Measurements from ENCODE around the gene NOPCHAP1. TPM values are rescaled to one million over a fixed set of nuclear protein-coding genes. Genes with fewer than 3 reads are reported as not detected.

The NOPCHAP1 gene
- total RNA-seq, 3 donors from 2014 or later (not counting 1 experiment from before 2014, with no cell fraction given): 8.0 to 9.5 (median 8.6) TPM

- peak; percentile 79 to 88 for DNase-seq
- peaks cover 12 to 19% of the 10 kb centered on the region in 2 donors for H3K4me1 Mint-ChIP-seq
- Histone ChIP-seq H3K9me3 (ENCODE audit: control insufficient read depth, insufficient read depth, low read length) (no peaks in the 10 kb centered on the region), H3K36me3 (ENCODE audit: control insufficient read depth, insufficient read depth, low read length) (no peaks in the 10 kb centered on the region), H3K27me3 (ENCODE audit: control insufficient read depth, insufficient read depth, low read length) (peaks cover 7% of the 10 kb centered on the region), H3K4me3 (ENCODE audit: low read length) (peak within 1 kb of the TSS; percentile 70), H3K4me1 (ENCODE audit: control insufficient read depth, insufficient read depth, low read length) (peaks cover 13% of the 10 kb centered on the region), H3K27ac (ENCODE audit: low read length) (peak within 1 kb of the TSS; percentile 55)
- H3K36me3 Mint-ChIP-seq: no peaks in the 10 kb centered on the region
- WGBS (ENCODE audit: insufficient coverage): under 1% methylated on average over 83 of the region's 83 CpGs
- peaks cover 18 to 26% of the 10 kb centered on the region in 2 donors for H3K27me3 Mint-ChIP-seq (ENCODE audit: low read depth in 2 of 2)
- peak within 1 kb of the TSS; percentile 79 to 93 for H3K27ac Mint-ChIP-seq
- peak within 1 kb of the TSS; percentile 92 for H3K4me3 Mint-ChIP-seq
- no peaks in the 10 kb centered on the region for H3K9me3 Mint-ChIP-seq
- intact Hi-C loops (cut with micrococcal nuclease): loop anchor here (2.0 to 5.0 kb wide), 2 partner anchors 29 to 286 kb away; partner anchors contain the start of gene NOPCHAP1
- TF ChIP-seq, protein P1, sequence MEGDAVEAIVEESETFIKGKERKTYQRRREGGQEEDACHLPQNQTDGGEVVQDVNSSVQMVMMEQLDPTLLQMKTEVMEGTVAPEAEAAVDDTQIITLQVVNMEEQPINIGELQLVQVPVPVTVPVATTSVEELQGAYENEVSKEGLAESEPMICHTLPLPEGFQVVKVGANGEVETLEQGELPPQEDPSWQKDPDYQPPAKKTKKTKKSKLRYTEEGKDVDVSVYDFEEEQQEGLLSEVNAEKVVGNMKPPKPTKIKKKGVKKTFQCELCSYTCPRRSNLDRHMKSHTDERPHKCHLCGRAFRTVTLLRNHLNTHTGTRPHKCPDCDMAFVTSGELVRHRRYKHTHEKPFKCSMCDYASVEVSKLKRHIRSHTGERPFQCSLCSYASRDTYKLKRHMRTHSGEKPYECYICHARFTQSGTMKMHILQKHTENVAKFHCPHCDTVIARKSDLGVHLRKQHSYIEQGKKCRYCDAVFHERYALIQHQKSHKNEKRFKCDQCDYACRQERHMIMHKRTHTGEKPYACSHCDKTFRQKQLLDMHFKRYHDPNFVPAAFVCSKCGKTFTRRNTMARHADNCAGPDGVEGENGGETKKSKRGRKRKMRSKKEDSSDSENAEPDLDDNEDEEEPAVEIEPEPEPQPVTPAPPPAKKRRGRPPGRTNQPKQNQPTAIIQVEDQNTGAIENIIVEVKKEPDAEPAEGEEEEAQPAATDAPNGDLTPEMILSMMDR (IDR thresholded peaks at IDR 0.05): no peak
- peak; percentile 83 to 94 (median 89) for ATAC-seq
Observed at GRCh38 chr12:104958001-104958804, 27.9 kb upstream of the NOPCHAP1 start, which contains the start of gene SLC41A2. SLC41A2 (minus strand) TSS chr12:104958290; CDS start chr12:104928527, 29,763 bp downstream.

GRCh38 chr12:104958805-104959334 is 27.2 kb upstream of the NOPCHAP1 start:
- Mint-ChIP-seq H3K4me3 (peak overlapping the region; percentile 90), H3K27ac (peak overlapping the region; percentile 79 to 93), H3K36me3 (no peaks in the 10 kb centered on the region), H3K4me1 (peaks cover 12 to 19% of the 10 kb centered on the region in 2 donors), H3K9me3 (no peaks in the 10 kb centered on the region), H3K27me3 (ENCODE audit: low read depth in 2 of 2) (peaks cover 24 to 32% of the 10 kb centered on the region in 2 donors)
- WGBS (ENCODE audit: insufficient coverage): 57% methylated on average over 14 of the region's 14 CpGs
- Histone ChIP-seq H3K9me3 (ENCODE audit: control insufficient read depth, insufficient read depth, low read length) (no peaks in the 10 kb centered on the region), H3K4me3 (ENCODE audit: low read length) (peak overlapping the region; percentile 50), H3K36me3 (ENCODE audit: control insufficient read depth, insufficient read depth, low read length) (no peaks in the 10 kb centered on the region), H3K4me1 (ENCODE audit: control insufficient read depth, insufficient read depth, low read length) (peaks cover 13% of the 10 kb centered on the region), H3K27ac (ENCODE audit: low read length) (peak overlapping the region; percentile 55), H3K27me3 (ENCODE audit: control insufficient read depth, insufficient read depth, low read length) (peaks cover 7% of the 10 kb centered on the region)
- TF ChIP-seq, protein P1 (IDR thresholded peaks at IDR 0.05): no peak
- no peak for ATAC-seq
- intact Hi-C loops (cut with micrococcal nuclease): loop anchor here (2.0 to 5.0 kb wide), 2 partner anchors 28 to 287 kb away; partner anchors contain the start of gene NOPCHAP1
- DNase-seq: peak in 1 of 2 donors; percentile 8

GRCh38 chr12:104959335-104959841 is 26.7 kb upstream of the NOPCHAP1 start:
- Mint-ChIP-seq H3K9me3 (no peaks in the 10 kb centered on the region), H3K27ac (peak overlapping the region; percentile 79 to 93), H3K4me3 (peak overlapping the region; percentile 90), H3K27me3 (ENCODE audit: low read depth in 2 of 2) (peaks cover 29 to 33% of the 10 kb centered on the region in 2 donors), H3K36me3 (no peaks in the 10 kb centered on the region), H3K4me1 (peaks cover 12 to 19% of the 10 kb centered on the region in 2 donors)
- intact Hi-C loops (cut with micrococcal nuclease): loop anchor here (2.0 to 5.0 kb wide), 2 partner anchors 27 to 287 kb away; partner anchors contain the start of gene NOPCHAP1
- Histone ChIP-seq H3K4me3 (ENCODE audit: low read length) (no peak overlapping the region), H3K27ac (ENCODE audit: low read length) (no peak overlapping the region), H3K36me3 (ENCODE audit: control insufficient read depth, insufficient read depth, low read length) (no peaks in the 10 kb centered on the region), H3K4me1 (ENCODE audit: control insufficient read depth, insufficient read depth, low read length) (peaks cover 13% of the 10 kb centered on the region), H3K27me3 (ENCODE audit: control insufficient read depth, insufficient read depth, low read length) (peaks cover 7% of the 10 kb centered on the region), H3K9me3 (ENCODE audit: control insufficient read depth, insufficient read depth, low read length) (no peaks in the 10 kb centered on the region)
- no peak for DNase-seq
- TF ChIP-seq, protein P1 (IDR thresholded peaks at IDR 0.05): no peak
- 66% methylated on average over 2 of the region's 2 CpGs for WGBS (ENCODE audit: insufficient coverage)
- ATAC-seq: no peak

Measured in natural killer cell (primary cell).